OCI-LY1 (cell line): ENCODE results near the gene POLE3.

ENCODE experiments used
- CTCF ChIP-seq: fragments of 200-600 bp; sonication (generic), shearing (Covaris generic); IDR thresholded peaks from 2 replicates; pipeline ENCODE4 v1.5.1; 2017; ENCODE audit warnings: mild to moderate bottlenecking, antibody characterized with exemption, low read length, moderate library complexity, mixed read lengths
- EZH2 ChIP-seq: fragments of 200-600 bp; sonication (generic), shearing (Covaris generic); IDR thresholded peaks from 2 replicates; pipeline ENCODE4 v1.8.0; 2017; ENCODE audit warnings: borderline replicate concordance, mixed run types, mild to moderate bottlenecking, antibody characterized with exemption, low read length, moderate library complexity, mixed read lengths

DNA sequence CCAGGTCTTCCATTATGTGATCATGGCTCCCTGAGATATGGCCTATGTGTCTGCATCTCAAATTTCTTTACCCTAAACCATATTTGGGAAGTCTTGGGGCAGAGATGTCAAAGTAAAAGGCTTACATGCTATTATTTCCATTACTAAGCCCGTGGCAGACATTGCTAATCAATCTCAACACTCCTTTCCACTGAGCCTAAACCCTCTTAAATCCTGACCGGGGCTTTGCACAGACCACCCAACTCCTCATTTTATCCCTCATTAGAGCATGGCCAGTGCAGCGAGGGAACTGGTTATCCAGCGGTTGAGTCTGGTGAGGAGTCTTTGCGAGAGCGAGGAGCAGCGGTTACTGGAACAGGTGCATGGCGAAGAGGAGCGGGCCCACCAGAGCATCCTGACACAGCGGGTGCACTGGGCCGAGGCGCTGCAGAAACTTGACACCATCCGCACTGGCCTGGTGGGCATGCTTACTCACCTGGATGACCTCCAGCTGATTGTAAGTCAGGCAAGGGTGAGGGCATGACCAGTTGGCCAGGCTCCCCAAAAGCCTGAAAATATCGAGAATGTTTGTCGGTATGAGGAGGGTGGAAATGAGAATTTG, 50.1 kb downstream of the POLE3 start:
- TF ChIP-seq CTCF (no peak), EZH2 (no peak)
